GM12865 (cell line): ENCODE data around the gene WDR35.

Experiments
- DNase-seq: peaks from one replicate; pipeline ENCODE4 v3.0.0; 2010; ENCODE audit warnings: low read depth
- H3K4me3 ChIP-seq: 2 replicates; pipeline ENCODE4 v1.5.1; 2011; ENCODE audit warnings: mild to moderate bottlenecking, low read depth, low read length, control low read depth
- CTCF ChIP-seq: IDR thresholded peaks from 2 replicates; pipeline ENCODE4 v1.5.1; 2011; ENCODE audit warnings: low read length, control low read depth, low read depth, inconsistent platforms; ENCODE audit not compliant: insufficient read depth; ENCODE audit errors: missing control alignments

WDR35 gene

DNA sequence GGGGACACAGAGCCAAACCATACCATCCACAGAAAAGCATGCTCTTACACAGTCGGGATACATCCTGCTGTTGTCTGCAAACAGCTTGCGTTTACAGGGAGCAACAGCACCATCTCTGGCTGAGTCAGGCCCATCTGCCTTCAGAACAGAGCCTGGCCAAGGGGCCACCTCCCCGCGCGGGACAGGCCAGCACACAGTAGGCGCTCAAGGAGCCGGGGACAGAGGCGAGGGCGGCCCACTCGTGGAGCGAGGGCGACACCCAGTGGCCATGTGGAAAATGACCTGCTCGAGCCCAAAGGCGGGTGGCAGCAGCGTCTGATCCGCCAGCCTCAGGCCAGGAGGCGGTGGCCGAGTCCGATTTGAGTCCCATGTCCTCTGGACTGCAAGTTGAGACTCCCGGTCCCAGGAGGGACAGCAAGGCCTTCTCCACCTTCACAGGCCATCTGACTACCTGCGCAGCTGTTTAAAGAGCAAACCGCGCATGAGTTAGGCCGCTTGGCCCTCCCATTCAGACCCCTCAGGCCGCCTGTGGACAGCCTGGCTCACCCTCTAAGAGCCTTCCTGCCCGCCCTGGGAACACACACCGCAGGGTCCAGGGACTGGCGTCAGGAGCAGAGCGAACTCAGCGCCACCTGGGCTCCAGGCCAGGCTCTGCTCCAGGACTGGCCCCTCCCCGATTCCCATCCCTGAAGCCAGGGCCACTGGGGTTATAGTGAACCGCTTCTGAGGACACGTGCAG is 126.4 kb downstream of the WDR35 start:
- peak; percentile 67 for DNase-seq
- H3K4me3 ChIP-seq = no peak overlapping the region
- TF ChIP-seq CTCF = peak; percentile 91

DNA sequence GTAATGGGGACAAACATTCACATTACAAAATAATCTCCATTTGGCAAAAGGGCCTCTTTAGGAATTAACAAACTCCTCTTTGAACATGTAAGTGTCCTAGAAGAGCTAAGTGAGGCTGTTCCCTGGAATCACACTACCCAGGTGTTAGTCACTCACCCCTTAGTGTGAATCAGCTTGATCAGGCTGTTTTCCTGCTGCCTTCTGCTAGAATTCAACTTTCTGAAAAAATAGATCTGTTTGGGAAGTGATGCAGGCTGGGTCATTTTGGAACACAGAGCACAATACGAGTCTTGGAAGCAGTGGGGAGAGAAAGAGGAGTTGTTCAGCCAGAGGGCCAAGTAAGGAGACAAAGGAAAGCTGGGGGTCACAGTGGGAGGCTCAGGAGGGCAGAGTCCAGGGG is 128.1 kb downstream of the WDR35 start:
- no peak overlapping the region for H3K4me3 ChIP-seq
- TF ChIP-seq CTCF = no peak
- DNase-seq = no peak
